RKO (cell line): Measurements from ENCODE around the gene ADCY1.
"Not testable (repeated sequence)": the region's sequence is repeated elsewhere in the genome, so short reads cannot be mapped to it uniquely, and the experiment has no call there.

Source experiments
- DNase-seq: peaks from one replicate; pipeline ENCODE4 v3.0.0-alpha.2; 2016; ENCODE audit warnings: low spot score

ADCY1 gene

GRCh38 chr7:45573661-45574415, at the start of gene ADCY1:
Gene ADCY1 (plus strand): TSS chr7:45574368. CDS start chr7:45574544, 176 bp downstream.
- DNase-seq, result no peak

DNA sequence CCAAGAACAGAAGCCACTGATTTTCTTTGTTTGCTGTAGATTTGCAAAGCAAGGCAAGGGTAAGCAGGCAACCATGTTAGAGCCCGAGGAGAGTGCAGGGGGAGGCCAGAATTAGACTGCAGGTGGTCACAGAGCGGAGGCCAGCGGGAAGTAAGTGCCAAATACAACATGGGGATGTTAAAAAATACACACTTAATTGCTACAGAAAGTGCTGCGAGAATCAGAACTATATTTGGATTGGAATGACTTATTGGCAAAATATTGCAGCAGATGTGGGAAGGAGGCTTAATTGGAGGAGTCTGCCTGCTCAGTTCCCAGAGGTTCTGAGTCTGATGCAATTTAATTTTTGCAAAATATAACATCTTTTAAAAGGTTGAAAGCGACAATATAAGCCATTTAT, 49.7 kb upstream of the ADCY1 start:
- DNase-seq, result no peak

- DNase-seq, result no peak
Measured at GRCh38 chr7:45525057-45525456, 49.1 kb upstream of the ADCY1 start.

GRCh38 chr7:45543473-45543872, 30.7 kb upstream of the ADCY1 start:
- no peak for DNase-seq

DNA sequence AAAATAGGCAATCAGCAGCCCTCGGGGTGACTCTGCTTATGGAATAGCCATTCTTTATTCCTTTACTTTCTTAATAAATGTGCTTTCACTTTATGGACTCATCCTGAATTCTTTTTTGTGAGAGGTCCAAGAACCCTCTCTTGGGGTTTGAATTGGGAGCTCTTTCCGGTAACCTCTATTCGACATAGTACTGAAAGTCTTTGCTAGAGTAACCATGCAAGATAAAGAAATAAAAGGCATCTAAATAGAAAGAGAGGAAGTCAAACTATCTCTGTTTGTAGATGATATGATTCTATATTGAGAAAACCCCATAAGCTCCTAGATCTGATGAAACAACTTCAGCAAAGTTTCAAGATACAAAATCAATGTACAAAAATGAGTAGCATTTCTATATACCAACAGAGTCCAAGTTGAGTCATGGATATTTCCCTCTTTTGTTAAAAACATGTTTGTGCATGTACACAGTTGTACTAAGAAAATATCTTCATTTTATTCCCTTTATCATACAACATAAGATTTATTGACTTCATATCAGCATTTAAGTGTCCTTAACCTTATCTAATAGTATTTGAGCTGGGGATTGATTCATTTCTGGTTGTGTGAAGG, 29.0 kb upstream of the ADCY1 start:
- not testable (repeated sequence) for DNase-seq

- not testable (repeated sequence) for DNase-seq
Measured at GRCh38 chr7:45548917-45549316, 25.3 kb upstream of the ADCY1 start.

- DNase-seq, result no peak
Measured at GRCh38 chr7:45563401-45563800, 10.8 kb upstream of the ADCY1 start.

DNA sequence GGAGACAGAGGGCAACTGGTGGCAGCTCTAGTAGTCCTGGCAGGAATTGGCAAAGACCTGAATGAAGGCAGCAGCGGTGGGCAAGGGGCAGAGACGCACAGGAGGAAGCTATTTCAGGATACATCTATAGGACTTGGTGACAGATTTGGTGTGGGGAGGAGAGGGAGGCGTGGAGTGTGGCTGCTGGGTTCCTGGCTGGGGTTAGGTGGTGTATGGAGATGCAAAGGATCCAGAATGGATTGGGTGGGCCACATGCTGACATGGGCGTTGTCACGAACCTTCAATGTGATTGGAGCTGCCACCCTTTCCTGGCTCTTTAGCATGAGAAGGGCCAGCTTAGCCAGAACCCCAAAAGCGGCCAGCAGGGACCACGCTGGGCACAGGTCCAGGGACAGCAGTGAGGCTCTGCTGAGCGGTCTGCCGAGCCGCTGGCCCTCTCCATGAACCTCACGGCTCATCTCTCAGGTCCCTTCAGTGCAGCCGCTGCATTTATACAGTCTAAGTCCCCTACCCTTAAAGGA, 10.2 kb upstream of the ADCY1 start:
- DNase-seq, result no peak

- DNase-seq, result no peak
Measured at GRCh38 chr7:45564485-45564884, 9.7 kb upstream of the ADCY1 start.

GRCh38 chr7:45564886-45565455, 9.2 kb upstream of the ADCY1 start:
- DNase-seq, result no peak

GRCh38 chr7:45566386-45566785, 7.8 kb upstream of the ADCY1 start:
- DNase-seq, result no peak

DNA sequence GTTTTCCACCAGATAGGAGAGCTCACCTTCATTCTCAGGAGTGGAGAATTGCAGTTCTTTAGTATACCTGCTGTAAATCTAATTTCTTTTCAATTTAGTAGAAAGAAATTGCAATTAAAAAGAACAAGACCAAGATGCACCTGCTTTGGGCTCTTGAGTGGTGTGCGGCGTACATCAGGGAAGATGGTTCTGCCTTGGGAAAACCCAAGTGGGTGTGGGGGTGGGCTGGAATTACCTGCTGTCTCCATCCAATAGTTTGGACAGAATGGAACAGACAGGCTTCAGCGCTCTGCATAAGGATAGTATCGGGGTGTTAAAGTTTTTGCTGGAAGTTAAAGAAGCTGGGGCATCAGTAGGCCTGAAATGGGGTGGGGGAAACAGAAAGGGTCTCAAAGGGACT, 7.2 kb upstream of the ADCY1 start:
- DNase-seq, result no peak

DNA sequence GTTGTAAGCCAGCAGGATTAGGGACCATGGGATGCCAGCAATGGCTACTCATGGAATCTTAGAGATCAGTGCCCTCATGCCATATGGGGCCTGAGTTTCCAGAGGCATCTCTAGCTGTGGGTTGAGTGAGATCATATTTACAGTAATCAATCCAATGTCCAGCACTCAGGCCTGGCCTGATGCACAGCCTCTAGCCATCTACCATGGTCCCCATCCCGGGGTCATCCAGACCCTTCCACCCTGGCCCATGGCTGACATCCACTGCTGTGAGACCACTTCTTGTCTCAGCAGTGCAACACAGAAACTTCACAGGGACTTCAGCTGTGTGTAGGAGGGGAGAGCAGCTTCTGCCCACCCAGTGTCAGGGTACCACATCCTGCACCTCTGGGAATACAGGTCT, 6.5 kb upstream of the ADCY1 start:
- no peak for DNase-seq

- no peak for DNase-seq
Measured at GRCh38 chr7:45568536-45569289, 5.5 kb upstream of the ADCY1 start.

DNA sequence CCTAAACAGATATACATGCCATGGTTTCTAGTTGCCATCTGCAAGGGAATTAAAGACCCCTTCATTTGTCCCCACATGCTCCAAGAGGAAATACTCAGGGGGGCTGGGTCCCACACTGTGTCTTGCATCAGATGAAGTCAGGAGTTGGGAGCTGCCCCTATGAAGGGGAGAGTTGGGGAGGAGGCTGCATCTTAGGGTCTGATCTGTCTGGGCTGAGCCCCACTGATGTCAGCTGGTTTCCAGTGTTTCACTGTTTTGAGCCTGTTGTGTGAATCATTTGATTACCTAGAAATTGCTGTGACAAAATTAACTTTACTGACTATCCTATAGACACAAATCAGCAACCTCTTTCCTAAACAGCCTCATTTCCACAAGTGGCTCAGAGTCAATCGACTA, 4.9 kb upstream of the ADCY1 start:
- no peak for DNase-seq

DNA sequence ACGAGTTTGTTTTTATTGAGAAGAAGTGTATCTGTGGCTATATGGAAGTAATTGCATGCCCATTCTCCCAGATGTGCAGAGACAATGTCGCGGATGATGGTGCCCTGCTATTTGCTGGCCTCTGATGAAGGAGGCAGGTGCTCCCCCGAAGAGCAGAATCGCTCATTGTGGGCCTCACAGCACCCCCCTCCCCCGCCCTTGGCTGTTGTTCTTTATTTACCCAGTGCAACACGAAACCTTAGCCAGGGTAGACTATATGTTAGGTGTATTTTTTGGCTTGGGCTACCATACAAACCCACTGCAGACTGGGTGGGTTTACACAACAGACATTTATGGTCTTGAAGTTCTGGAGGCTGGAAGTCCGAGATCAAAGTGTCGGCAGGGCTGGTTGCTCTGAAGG, 3.4 kb upstream of the ADCY1 start:
- DNase-seq, result no peak

- DNase-seq, result no peak
Measured at GRCh38 chr7:45573204-45573603, 964 bp upstream of the ADCY1 start.

- DNase-seq, result no peak
Measured at GRCh38 chr7:45574416-45574668, 174 bp downstream of the ADCY1 start.

DNA sequence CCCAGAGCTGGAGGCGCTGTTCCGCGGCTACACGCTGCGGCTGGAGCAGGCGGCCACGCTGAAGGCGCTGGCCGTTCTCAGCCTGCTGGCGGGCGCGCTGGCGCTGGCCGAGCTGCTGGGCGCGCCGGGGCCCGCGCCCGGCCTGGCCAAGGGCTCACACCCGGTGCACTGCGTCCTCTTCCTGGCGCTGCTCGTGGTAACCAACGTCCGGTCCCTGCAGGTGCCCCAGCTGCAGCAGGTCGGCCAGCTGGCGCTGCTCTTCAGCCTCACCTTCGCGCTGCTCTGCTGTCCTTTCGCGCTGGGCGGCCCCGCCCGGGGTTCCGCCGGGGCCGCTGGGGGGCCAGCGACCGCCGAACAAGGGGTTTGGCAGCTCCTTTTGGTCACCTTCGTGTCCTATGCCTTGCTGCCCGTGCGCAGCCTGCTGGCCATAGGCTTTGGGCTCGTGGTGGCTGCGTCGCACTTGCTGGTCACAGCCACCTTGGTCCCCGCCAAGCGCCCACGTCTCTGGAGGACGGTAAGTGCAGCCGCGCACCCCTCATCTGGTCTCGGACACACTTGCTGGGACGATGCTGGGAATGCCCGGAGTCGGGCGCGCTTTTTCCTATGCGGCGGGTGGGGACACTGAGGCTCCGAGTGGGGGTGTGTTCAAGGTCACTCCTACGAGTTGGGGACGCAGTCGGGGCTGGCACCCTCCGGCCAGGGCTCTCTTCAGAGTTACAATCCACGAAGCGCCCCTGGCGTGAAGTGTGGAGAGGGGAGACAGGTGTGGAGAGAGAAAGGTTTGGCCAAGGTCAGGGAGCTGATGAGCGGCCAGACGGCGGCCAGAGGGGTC, 717 bp downstream of the ADCY1 start:
- DNase-seq, result no peak

- no peak for DNase-seq
Measured at GRCh38 chr7:45575501-45576248, 1.5 kb downstream of the ADCY1 start.

DNA sequence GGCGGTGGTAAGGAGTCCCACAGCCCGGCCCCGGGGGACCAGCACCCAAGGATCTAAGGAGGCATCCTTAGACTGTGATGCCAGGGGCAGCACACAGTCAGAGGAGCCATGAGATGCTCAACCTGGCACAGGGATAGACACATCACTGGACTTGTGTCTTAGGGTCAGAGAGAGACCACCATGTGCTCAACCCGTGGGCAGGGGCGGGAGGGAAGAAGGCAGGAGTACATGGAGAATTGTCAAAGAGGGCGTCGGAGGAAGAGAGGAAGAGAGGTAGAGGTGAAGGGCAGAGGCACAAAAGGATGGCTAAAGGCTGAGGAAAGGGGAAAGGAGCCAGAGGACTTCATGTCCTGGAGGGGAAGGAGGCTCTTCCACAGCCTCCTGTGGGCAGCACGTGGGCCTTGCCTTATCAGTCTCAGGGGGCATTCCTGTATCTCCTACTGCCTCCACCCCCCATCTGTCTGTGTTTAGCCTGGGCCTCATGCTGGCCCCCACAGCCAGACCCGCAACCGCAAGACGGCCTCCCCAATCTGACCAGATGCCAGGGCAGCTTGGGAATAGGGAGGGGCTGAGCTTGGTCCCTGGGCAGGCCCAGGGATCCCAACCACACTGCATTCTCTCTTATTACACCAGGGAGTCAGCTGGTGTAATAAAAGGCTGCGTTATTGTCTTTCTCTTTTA, 2.2 kb downstream of the ADCY1 start:
- no peak for DNase-seq
